Measurements from ENCODE around the gene EXOC1.

DNA sequence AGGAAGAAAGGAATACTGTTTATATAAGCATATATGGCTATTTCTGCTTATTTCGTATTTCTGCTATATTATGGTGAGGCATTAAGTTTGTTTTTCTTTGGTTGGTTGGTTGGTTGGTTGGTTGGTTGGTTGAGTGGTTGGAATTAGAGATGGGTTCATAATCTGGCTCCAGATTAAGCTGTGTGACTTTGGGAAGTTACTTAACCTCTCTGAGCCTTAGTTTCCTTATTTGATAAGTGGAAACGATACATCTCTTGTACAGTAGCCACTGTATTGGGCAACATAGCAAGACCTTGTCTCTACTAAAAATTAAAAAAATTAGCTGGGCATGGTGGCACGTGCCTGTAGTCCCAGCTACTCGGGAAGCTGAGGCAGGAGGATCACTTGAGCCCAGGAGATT lies 49.2 kb downstream of the EXOC1 start:
- TF ChIP-seq, protein P1, sequence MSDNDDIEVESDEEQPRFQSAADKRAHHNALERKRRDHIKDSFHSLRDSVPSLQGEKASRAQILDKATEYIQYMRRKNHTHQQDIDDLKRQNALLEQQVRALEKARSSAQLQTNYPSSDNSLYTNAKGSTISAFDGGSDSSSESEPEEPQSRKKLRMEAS (IDR thresholded peaks at IDR 0.05), result no peak
- no peak for TF ChIP-seq REST (IDR thresholded peaks at IDR 0.05; ENCODE audit: low read depth)
- no peak for TF ChIP-seq TCF12 (IDR thresholded peaks at IDR 0.05; ENCODE audit: low read depth)
- TF ChIP-seq CREB1 (IDR thresholded peaks at IDR 0.05; ENCODE audit: low read depth), result no peak
- TF ChIP-seq CEBPB (IDR thresholded peaks at IDR 0.05), result no peak
- TF ChIP-seq EGR1 (IDR thresholded peaks at IDR 0.05), result no peak
- TF ChIP-seq, protein P2, sequence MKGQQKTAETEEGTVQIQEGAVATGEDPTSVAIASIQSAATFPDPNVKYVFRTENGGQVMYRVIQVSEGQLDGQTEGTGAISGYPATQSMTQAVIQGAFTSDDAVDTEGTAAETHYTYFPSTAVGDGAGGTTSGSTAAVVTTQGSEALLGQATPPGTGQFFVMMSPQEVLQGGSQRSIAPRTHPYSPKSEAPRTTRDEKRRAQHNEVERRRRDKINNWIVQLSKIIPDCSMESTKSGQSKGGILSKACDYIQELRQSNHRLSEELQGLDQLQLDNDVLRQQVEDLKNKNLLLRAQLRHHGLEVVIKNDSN (IDR thresholded peaks at IDR 0.05), result no peak
- TF ChIP-seq RAD21 (IDR thresholded peaks at IDR 0.05; ENCODE audit: low read depth), result no peak
- TF ChIP-seq NFIC (IDR thresholded peaks at IDR 0.05), result no peak
- no peak for TF ChIP-seq YY1 (IDR thresholded peaks at IDR 0.05; ENCODE audit: low read depth)
- TF ChIP-seq EP300 (IDR thresholded peaks at IDR 0.05; ENCODE audit: borderline replicate concordance), result no peak
- TF ChIP-seq TEAD4 (IDR thresholded peaks at IDR 0.05), result no peak
- TF ChIP-seq FOXM1 (IDR thresholded peaks at IDR 0.05; ENCODE audit: borderline replicate concordance, low read depth), result no peak
